HepG2 (cell line): ENCODE measurements around the gene PPP4R4. TPM values are rescaled to one million over a fixed set of nuclear protein-coding genes. Genes with fewer than 3 reads are reported as not detected.

Experiments
- AGO1 ChIP-seq: fragments of 200-400 bp; formaldehyde crosslinking; IDR thresholded peaks from 2 replicates; pipeline ENCODE4 v1.6.1; 2017; ENCODE audit warnings: mild to moderate bottlenecking, low read depth, low read length, moderate library complexity; ENCODE audit not compliant: poor library complexity, severe bottlenecking
- MNT ChIP-seq: fragments of 450-650 bp; IDR thresholded peaks from 2 replicates; pipeline ENCODE4 v1.6.1; 2016
- MTA3 ChIP-seq: sonication (generic); formaldehyde crosslinking; IDR thresholded peaks from 2 replicates; pipeline ENCODE4 v1.4.0; 2020; ENCODE audit warnings: missing genetic modification reagents
- MYPOP ChIP-seq: sonication (generic); formaldehyde crosslinking; IDR thresholded peaks from 2 replicates; pipeline ENCODE4 v1.8.1; 2023; ENCODE audit warnings: mild to moderate bottlenecking, moderate library complexity, missing genetic modification reagents
- NAIF1 ChIP-seq: sonication (generic); formaldehyde crosslinking; IDR thresholded peaks from 2 replicates; pipeline ENCODE4 v1.5.0; 2020; ENCODE audit warnings: mild to moderate bottlenecking, missing genetic modification reagents, borderline replicate concordance
- SIN3B ChIP-seq: fragments of 150-350 bp; IDR thresholded peaks from 2 replicates; pipeline ENCODE4 v1.6.1; 2014; ENCODE audit warnings: low read length
- SP140L ChIP-seq: sonication (generic); formaldehyde crosslinking; IDR thresholded peaks from 2 replicates; pipeline ENCODE4 v1.4.0; 2020; ENCODE audit warnings: missing genetic modification reagents, borderline replicate concordance
- SYNCRIP ChIP-seq: fragments of 200-400 bp; formaldehyde crosslinking; IDR thresholded peaks from 2 replicates; pipeline ENCODE4 v1.6.1; 2018; ENCODE audit warnings: mild to moderate bottlenecking, low read depth, low read length; ENCODE audit not compliant: insufficient read depth
- ZC3H13 ChIP-seq: sonication (generic); formaldehyde crosslinking; IDR thresholded peaks from 2 replicates; pipeline ENCODE4 v1.8.1; 2023; ENCODE audit warnings: mild to moderate bottlenecking, missing genetic modification reagents, moderate library complexity
- ZFP36L2 ChIP-seq: sonication (generic); formaldehyde crosslinking; IDR thresholded peaks from 2 replicates; pipeline ENCODE4 v1.4.0; 2020; ENCODE audit warnings: missing genetic modification reagents
- ZNF205 ChIP-seq: IDR thresholded peaks from 2 replicates; pipeline ENCODE4 v1.6.1; 2018; ENCODE audit warnings: missing biosample characterization, missing genetic modification reagents
- ZNF331 ChIP-seq: sonication (generic); formaldehyde crosslinking; IDR thresholded peaks from 2 replicates; pipeline ENCODE4 v1.4.0; 2020; ENCODE audit warnings: missing genetic modification reagents
- ZNF598 ChIP-seq: sonication (generic); formaldehyde crosslinking; IDR thresholded peaks from 2 replicates; pipeline ENCODE4 v1.5.1; 2020; ENCODE audit warnings: mild to moderate bottlenecking, missing genetic modification reagents, borderline replicate concordance
- ZNF782 ChIP-seq: sonication (generic); formaldehyde crosslinking; IDR thresholded peaks from 2 replicates; pipeline ENCODE4 v1.4.0; 2020; ENCODE audit warnings: missing genetic modification reagents, mild to moderate bottlenecking, borderline replicate concordance
- ZNF792 ChIP-seq: IDR thresholded peaks from 2 replicates; pipeline ENCODE4 v1.6.1; 2016
- ZNF841 ChIP-seq: sonication (generic); formaldehyde crosslinking; IDR thresholded peaks from 2 replicates; pipeline ENCODE4 v1.8.1; 2023; ENCODE audit warnings: missing genetic modification reagents, borderline replicate concordance
- polyA plus RNA-seq, 8 experiments: library from polyadenylated mRNA; depleted of rRNA in 3 of 8; stranded (reverse) in 7 of 8; unstranded in 1 of 8; fragments of >200 nt; fragmentation: Illumina TruSeq in 4 of 8; extraction: Trizol in 4 of 8; gene quantifications; 2 replicates each; pipeline versions ENCODE4 v1.2.1 to v1.2.3, GENCODE V29; 2011 to 2016; ENCODE audit warnings: low read depth in 4 of 8, missing spikeins in 1 of 8, mixed read lengths in 1 of 8; ENCODE audit not compliant: insufficient read depth in 1 of 8
- total RNA-seq, 5 experiments: library from RNA; depleted of rRNA; stranded (reverse); fragments of >200 nt; fragmentation: Illumina TruSeq; extraction: Trizol; gene quantifications; 2 replicates each; pipeline ENCODE4 v1.2.3, GENCODE V29; 2016; ENCODE audit warnings: low read depth in 1 of 5
- TF ChIP-seq, protein P1 (sequence below): sonication (generic); formaldehyde crosslinking; IDR thresholded peaks from 2 replicates; pipeline ENCODE4 v1.4.0; 2020; ENCODE audit warnings: missing genetic modification reagents, mild to moderate bottlenecking, borderline replicate concordance
- TF ChIP-seq, protein P2 (sequence below): sonication (generic); formaldehyde crosslinking; IDR thresholded peaks from 2 replicates; pipeline ENCODE4 v1.8.0; 2022; ENCODE audit warnings: low read depth, missing genetic modification reagents

Gene PPP4R4
- total and polyA plus RNA-seq, 2 of the 13 experiments (the other 11 are each of a cell fraction or from before 2014, with no cell fraction given), result 9.5 to 19.8 TPM

- TF ChIP-seq ZNF205 (CRISPR knock-in tag) (no peak), MNT (no peak), SIN3B (no peak; the same call in 1 of the 2 replicates), SP140L (CRISPR knock-in tag) (0 out of 2 replicates have a peak, but pooled peaks have one; percentile 17), AGO1 (no peak), ZNF331 (CRISPR knock-in tag) (no peak), NAIF1 (no peak), ZNF598 (CRISPR knock-in tag) (no peak; the same call in 1 of the 2 replicates), ZNF782 (CRISPR knock-in tag) (no peak), ZNF841 (CRISPR knock-in tag) (no peak), ZFP36L2 (no peak), ZC3H13 (CRISPR knock-in tag) (no peak), ZNF792 (peak; percentile 66), MYPOP (peak; percentile 75), SYNCRIP (no peak), MTA3 (CRISPR knock-in tag) (no peak)
- TF ChIP-seq, protein P1, sequence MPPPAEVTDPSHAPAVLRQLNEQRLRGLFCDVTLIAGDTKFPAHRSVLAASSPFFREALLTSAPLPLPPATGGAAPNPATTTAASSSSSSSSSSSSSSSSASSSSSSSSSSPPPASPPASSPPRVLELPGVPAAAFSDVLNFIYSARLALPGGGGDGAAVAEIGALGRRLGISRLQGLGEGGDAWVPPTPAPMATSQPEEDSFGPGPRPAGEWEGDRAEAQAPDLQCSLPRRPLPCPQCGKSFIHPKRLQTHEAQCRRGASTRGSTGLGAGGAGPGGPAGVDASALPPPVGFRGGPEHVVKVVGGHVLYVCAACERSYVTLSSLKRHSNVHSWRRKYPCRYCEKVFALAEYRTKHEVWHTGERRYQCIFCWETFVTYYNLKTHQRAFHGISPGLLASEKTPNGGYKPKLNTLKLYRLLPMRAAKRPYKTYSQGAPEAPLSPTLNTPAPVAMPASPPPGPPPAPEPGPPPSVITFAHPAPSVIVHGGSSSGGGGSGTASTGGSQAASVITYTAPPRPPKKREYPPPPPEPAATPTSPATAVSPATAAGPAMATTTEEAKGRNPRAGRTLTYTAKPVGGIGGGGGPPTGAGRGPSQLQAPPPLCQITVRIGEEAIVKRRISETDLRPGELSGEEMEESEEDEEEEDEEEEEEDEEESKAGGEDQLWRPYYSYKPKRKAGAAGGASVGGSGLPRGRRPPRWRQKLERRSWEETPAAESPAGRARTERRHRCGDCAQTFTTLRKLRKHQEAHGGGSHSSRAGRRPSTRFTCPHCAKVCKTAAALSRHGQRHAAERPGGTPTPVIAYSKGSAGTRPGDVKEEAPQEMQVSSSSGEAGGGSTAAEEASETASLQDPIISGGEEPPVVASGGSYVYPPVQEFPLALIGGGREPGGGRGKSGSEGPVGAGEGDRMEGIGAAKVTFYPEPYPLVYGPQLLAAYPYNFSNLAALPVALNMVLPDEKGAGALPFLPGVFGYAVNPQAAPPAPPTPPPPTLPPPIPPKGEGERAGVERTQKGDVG (CRISPR knock-in tag), result no peak; the same call in 1 of the 2 replicates
- TF ChIP-seq, protein P2, sequence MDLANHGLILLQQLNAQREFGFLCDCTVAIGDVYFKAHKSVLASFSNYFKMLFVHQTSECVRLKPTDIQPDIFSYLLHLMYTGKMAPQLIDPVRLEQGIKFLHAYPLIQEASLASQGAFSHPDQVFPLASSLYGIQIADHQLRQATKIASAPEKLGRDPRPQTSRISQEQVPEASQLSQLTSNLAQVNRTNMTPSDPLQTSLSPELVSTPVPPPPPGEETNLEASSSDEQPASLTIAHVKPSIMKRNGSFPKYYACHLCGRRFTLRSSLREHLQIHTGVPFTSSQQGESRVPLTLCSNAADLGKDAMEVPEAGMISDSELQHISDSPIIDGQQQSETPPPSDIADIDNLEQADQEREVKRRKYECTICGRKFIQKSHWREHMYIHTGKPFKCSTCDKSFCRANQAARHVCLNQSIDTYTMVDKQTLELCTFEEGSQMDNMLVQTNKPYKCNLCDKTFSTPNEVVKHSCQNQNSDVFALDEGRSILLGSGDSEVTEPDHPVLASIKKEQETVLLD (CRISPR knock-in tag), result no peak
Measured at GRCh38 chr14:94322648-94323570, 148.8 kb downstream of the PPP4R4 start, which contains the start of gene SERPINA6 (continued).
